Measurements from ENCODE around the gene JUP. TPM values are rescaled to one million over a fixed set of nuclear protein-coding genes. Genes with fewer than 3 reads are reported as not detected.
A peak's percentile ranks its signal among the peaks of the same experiment; 100 is the strongest.

Gene JUP
- total and polyA plus RNA-seq, 2 of the 13 experiments (the other 11 are each of a cell fraction or from before 2014, with no cell fraction given): 12.1 to 20.6 TPM

GRCh38 chr17:41801374-41802271 is 15.1 kb upstream of the JUP start (continued):
- TF ChIP-seq ZBTB37 (CRISPR knock-in tag; IDR thresholded peaks at IDR 0.05) (0 out of 2 replicates have a peak, but pooled peaks have one; percentile 19), TFDP2 (CRISPR knock-in tag; IDR thresholded peaks at IDR 0.05) (peak; percentile 88), TBX2 (CRISPR knock-in tag; IDR thresholded peaks at IDR 0.05; ENCODE audit: borderline replicate concordance) (peak; percentile 22), ZNF891 (CRISPR knock-in tag; IDR thresholded peaks at IDR 0.05) (0 out of 2 replicates have a peak, but pooled peaks have one; percentile 6), MTA1 (CRISPR knock-in tag; IDR thresholded peaks at IDR 0.05; ENCODE audit: borderline replicate concordance) (peak; percentile 83), STAT5B (CRISPR knock-in tag; IDR thresholded peaks at IDR 0.05) (peak; percentile 50; the same call in 1 of the 2 replicates), ZNF414 (CRISPR knock-in tag; IDR thresholded peaks at IDR 0.05) (peak; percentile 72), ZNF614 (CRISPR knock-in tag; IDR thresholded peaks at IDR 0.05; ENCODE audit: borderline replicate concordance) (peak; percentile 63; the same call in 1 of the 2 replicates), KDM2A (CRISPR knock-in tag; IDR thresholded peaks at IDR 0.05; ENCODE audit: borderline replicate concordance, low read depth) (peak; percentile 93), CEBPG (CRISPR knock-in tag; IDR thresholded peaks at IDR 0.05) (peak; percentile 31; the same call in 1 of the 2 replicates)
- TF ChIP-seq, protein P1, sequence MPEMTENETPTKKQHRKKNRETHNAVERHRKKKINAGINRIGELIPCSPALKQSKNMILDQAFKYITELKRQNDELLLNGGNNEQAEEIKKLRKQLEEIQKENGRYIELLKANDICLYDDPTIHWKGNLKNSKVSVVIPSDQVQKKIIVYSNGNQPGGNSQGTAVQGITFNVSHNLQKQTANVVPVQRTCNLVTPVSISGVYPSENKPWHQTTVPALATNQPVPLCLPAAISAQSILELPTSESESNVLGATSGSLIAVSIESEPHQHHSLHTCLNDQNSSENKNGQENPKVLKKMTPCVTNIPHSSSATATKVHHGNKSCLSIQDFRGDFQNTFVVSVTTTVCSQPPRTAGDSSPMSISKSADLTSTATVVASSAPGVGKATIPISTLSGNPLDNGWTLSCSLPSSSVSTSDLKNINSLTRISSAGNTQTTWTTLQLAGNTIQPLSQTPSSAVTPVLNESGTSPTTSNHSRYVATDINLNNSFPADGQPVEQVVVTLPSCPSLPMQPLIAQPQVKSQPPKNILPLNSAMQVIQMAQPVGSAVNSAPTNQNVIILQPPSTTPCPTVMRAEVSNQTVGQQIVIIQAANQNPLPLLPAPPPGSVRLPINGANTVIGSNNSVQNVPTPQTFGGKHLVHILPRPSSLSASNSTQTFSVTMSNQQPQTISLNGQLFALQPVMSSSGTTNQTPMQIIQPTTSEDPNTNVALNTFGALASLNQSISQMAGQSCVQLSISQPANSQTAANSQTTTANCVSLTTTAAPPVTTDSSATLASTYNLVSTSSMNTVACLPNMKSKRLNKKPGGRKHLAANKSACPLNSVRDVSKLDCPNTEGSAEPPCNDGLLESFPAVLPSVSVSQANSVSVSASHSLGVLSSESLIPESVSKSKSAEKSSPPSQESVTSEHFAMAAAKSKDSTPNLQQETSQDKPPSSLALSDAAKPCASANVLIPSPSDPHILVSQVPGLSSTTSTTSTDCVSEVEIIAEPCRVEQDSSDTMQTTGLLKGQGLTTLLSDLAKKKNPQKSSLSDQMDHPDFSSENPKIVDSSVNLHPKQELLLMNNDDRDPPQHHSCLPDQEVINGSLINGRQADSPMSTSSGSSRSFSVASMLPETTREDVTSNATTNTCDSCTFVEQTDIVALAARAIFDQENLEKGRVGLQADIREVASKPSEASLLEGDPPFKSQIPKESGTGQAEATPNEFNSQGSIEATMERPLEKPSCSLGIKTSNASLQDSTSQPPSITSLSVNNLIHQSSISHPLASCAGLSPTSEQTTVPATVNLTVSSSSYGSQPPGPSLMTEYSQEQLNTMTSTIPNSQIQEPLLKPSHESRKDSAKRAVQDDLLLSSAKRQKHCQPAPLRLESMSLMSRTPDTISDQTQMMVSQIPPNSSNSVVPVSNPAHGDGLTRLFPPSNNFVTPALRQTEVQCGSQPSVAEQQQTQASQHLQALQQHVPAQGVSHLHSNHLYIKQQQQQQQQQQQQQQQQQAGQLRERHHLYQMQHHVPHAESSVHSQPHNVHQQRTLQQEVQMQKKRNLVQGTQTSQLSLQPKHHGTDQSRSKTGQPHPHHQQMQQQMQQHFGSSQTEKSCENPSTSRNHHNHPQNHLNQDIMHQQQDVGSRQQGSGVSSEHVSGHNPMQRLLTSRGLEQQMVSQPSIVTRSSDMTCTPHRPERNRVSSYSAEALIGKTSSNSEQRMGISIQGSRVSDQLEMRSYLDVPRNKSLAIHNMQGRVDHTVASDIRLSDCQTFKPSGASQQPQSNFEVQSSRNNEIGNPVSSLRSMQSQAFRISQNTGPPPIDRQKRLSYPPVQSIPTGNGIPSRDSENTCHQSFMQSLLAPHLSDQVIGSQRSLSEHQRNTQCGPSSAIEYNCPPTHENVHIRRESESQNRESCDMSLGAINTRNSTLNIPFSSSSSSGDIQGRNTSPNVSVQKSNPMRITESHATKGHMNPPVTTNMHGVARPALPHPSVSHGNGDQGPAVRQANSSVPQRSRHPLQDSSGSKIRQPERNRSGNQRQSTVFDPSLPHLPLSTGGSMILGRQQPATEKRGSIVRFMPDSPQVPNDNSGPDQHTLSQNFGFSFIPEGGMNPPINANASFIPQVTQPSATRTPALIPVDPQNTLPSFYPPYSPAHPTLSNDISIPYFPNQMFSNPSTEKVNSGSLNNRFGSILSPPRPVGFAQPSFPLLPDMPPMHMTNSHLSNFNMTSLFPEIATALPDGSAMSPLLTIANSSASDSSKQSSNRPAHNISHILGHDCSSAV (CRISPR knock-in tag; IDR thresholded peaks at IDR 0.05; ENCODE audit: borderline replicate concordance): no peak
- TF ChIP-seq, protein P2, sequence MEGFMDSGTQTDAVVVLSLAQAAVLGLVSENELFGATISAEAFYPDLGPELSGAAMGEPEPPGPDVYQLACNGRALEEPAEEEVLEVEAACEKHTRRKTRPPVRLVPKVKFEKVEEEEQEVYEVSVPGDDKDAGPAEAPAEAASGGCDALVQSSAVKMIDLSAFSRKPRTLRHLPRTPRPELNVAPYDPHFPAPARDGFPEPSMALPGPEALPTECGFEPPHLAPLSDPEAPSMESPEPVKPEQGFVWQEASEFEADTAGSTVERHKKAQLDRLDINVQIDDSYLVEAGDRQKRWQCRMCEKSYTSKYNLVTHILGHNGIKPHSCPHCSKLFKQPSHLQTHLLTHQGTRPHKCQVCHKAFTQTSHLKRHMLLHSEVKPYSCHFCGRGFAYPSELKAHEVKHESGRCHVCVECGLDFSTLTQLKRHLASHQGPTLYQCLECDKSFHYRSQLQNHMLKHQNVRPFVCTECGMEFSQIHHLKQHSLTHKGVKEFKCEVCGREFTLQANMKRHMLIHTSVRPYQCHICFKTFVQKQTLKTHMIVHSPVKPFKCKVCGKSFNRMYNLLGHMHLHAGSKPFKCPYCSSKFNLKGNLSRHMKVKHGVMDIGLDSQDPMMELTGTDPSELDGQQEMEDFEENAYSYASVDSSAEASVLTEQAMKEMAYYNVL (CRISPR knock-in tag; IDR thresholded peaks at IDR 0.05; ENCODE audit: borderline replicate concordance): peak; percentile 63; the same call in 1 of the 2 replicates
- TF ChIP-seq, protein P3, sequence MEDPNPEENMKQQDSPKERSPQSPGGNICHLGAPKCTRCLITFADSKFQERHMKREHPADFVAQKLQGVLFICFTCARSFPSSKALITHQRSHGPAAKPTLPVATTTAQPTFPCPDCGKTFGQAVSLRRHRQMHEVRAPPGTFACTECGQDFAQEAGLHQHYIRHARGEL (CRISPR knock-in tag; IDR thresholded peaks at IDR 0.05): peak; percentile 94; the same call in 1 of the 2 replicates
